A673 (cell line): ENCODE results near the gene NRXN3. TPM values are rescaled to one million over a fixed set of nuclear protein-coding genes. Genes with fewer than 3 reads are reported as not detected.
A peak's percentile ranks its signal among the peaks of the same experiment; 100 is the strongest.

Experiments used
- BruUV-seq: library from RNA; stranded (reverse); fragments of 400-500 nt; replicated peaks from 2 replicates; lab custom pipeline; 2021; lab: Mats Ljungman, UMichigan
- CTCF ChIA-PET: fragments of 300-600 bp; sonication (Branson Sonifier 250); formaldehyde crosslinking; loops from one replicate; lab custom pipeline; 2022; ENCODE audit warnings: antibody characterized with exemption; lab: Charles Lee
- POLR2A ChIA-PET: fragments of 300-600 bp; sonication (Branson Sonifier 250); formaldehyde crosslinking; loops from one replicate; lab custom pipeline; 2022; ENCODE audit warnings: antibody characterized with exemption; ENCODE audit not compliant: low non-redundant PET; lab: Charles Lee
- DNase-seq: peaks from one replicate; pipeline ENCODE4 v3.0.0-alpha.2; 2015; ENCODE audit warnings: low spot score
- H3K27ac ChIP-seq: fragments of 200-600 bp; sonication (generic); 2 replicates; pipeline ENCODE4 v1.5.1; 2016; ENCODE audit warnings: mixed run types, low read depth, mild to moderate bottlenecking, mixed read lengths, antibody characterized with exemption, low read length; ENCODE audit not compliant: poor library complexity, severe bottlenecking
- H3K27me3 ChIP-seq: fragments of 200-600 bp; sonication (generic); replicated peaks from 2 replicates; pipeline ENCODE4 v1.6.1; 2017; ENCODE audit warnings: mixed run types, low read depth, mild to moderate bottlenecking, mixed read lengths, antibody characterized with exemption, low read length; ENCODE audit not compliant: insufficient read depth, poor library complexity
- H3K36me3 ChIP-seq: fragments of 200-600 bp; sonication (generic); 2 replicates; pipeline ENCODE4 v1.6.1; 2016; ENCODE audit warnings: mixed run types, mild to moderate bottlenecking, mixed read lengths, antibody characterized with exemption, low read length; ENCODE audit not compliant: insufficient read depth, poor library complexity, severe bottlenecking
- H3K4me1 ChIP-seq: fragments of 200-600 bp; sonication (generic); 2 replicates; pipeline ENCODE4 v1.6.1; 2017; ENCODE audit warnings: mixed run types, mild to moderate bottlenecking, mixed read lengths, antibody characterized with exemption, low read length; ENCODE audit not compliant: insufficient read depth, poor library complexity, severe bottlenecking
- H3K4me3 ChIP-seq: fragments of 200-600 bp; sonication (generic); 2 replicates; pipeline ENCODE4 v1.5.1; 2016; ENCODE audit warnings: low read depth, mixed run types, mild to moderate bottlenecking, mixed read lengths, low read length; ENCODE audit not compliant: poor library complexity, severe bottlenecking
- H3K9me3 ChIP-seq: fragments of 200-600 bp; sonication (generic); 2 replicates; pipeline ENCODE4 v1.6.1; 2016; ENCODE audit warnings: mixed run types, low read depth, mild to moderate bottlenecking, mixed read lengths, antibody characterized with exemption, low read length; ENCODE audit not compliant: poor library complexity, severe bottlenecking
- CTCF ChIP-seq: fragments of 300-800, 200-600 bp; sonication (generic); conservative IDR thresholded peaks from 2 replicates; pipeline ENCODE4 v1.5.1; 2017; ENCODE audit warnings: low read depth, mild to moderate bottlenecking, antibody characterized with exemption, low read length, moderate library complexity, mixed read lengths
- EZH2 ChIP-seq: fragments of 200-600 bp; sonication (generic); IDR thresholded peaks from 2 replicates; pipeline ENCODE4 v1.6.1; 2017; ENCODE audit warnings: borderline replicate concordance, low read depth, mild to moderate bottlenecking, mixed read lengths, antibody characterized with exemption, low read length; ENCODE audit not compliant: poor library complexity, severe bottlenecking
- intact Hi-C: fragments of 100-400 bp; cut with micrococcal nuclease; formaldehyde crosslinking; loops from one replicate; pipeline ENCODE4 v1.10.0; 2022; ENCODE audit not compliant: unreplicated experiment
- total RNA-seq: library from RNA; stranded (reverse); gene quantifications from 2 replicates; pipeline ENCODE4 v1.2.3, GENCODE V29; 2021

Gene NRXN3
- total RNA-seq, 1 experiment from 2014 or later = 0.21 TPM

- POLR2A ChIA-PET = no interaction called here
- H3K4me1 ChIP-seq = no peaks in the 10 kb centered on the region
- H3K4me3 ChIP-seq = no peak overlapping the region
- H3K9me3 ChIP-seq = no peaks in the 10 kb centered on the region
- peaks cover 4% of the 10 kb centered on the region for H3K27me3 ChIP-seq
- CTCF ChIA-PET = no interaction called here
- TF ChIP-seq EZH2 (no peak), CTCF (no peak)
- no peak for DNase-seq
- no peaks in the 10 kb centered on the region for H3K36me3 ChIP-seq
- H3K27ac ChIP-seq = no peak overlapping the region
- intact Hi-C loops = no loop called here
- BruUV-seq = no TSS peak
Measured at GRCh38 chr14:78245238-78245637, 75.1 kb downstream of the NRXN3 start.

- Histone ChIP-seq H3K4me1 (no peaks in the 10 kb centered on the region), H3K27ac (no peak overlapping the region), H3K27me3 (peaks cover 6% of the 10 kb centered on the region), H3K4me3 (no peak overlapping the region), H3K9me3 (no peaks in the 10 kb centered on the region), H3K36me3 (no peaks in the 10 kb centered on the region)
- TF ChIP-seq EZH2 (no peak), CTCF (no peak)
- intact Hi-C loops = no loop called here
- peak; percentile 44 for DNase-seq
- POLR2A ChIA-PET = no interaction called here
- CTCF ChIA-PET = no interaction called here
- no TSS peak for BruUV-seq
Measured at GRCh38 chr14:78248501-78249090, 78.4 kb downstream of the NRXN3 start.

DNA sequence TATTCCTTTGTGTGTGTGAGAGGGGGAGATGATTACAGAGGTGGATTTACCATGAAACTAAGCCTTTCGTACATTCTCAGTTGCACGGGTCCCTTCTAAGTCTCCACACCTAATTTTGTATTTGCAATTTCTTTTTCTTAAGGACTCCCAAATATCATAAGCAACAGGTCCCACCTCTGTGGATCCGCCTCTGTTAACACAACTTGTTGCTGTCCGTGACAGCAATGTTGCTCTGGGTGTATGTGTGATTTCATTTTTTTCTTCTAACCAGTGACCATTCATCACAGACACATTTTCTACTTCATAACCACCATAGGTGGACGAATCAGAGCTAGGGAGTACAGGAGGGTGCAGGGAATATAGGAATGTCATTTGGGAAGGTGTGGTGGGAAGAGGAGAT, 81.1 kb downstream of the NRXN3 start:
- no peak for DNase-seq
- TF ChIP-seq EZH2 = no peak
- TF ChIP-seq CTCF = no peak
- ChIA-PET POLR2A (no interaction called here), CTCF (no interaction called here)
- Histone ChIP-seq H3K27me3 (peaks cover 6% of the 10 kb centered on the region), H3K9me3 (no peaks in the 10 kb centered on the region), H3K4me3 (no peak overlapping the region), H3K4me1 (no peaks in the 10 kb centered on the region), H3K36me3 (no peaks in the 10 kb centered on the region), H3K27ac (no peak overlapping the region)
- BruUV-seq = no TSS peak
- intact Hi-C loops = no loop called here
